Mesothelial cell of epicardium (in vitro differentiated cells): ENCODE data around the gene ENTPD5. TPM values are rescaled to one million over a fixed set of nuclear protein-coding genes. Genes with fewer than 3 reads are reported as not detected.

Experiments used
- DNase-seq, 2 experiments: peaks; one replicate each; pipeline ENCODE4 v3.0.0; 2021; ENCODE audit warnings: low spot score in 2 of 2; ENCODE audit not compliant: unreplicated experiment in 2 of 2
- H3K27ac Mint-ChIP-seq: 2 replicates; pipeline ENCODE4 v1.8.0; 2021; ENCODE audit warnings: mixed read lengths
- H3K27me3 Mint-ChIP-seq: 2 replicates; pipeline ENCODE4 v1.8.0; 2021; ENCODE audit warnings: low read depth, mixed read lengths
- H3K36me3 Mint-ChIP-seq: 2 replicates; pipeline ENCODE4 v1.8.0; 2021; ENCODE audit warnings: mixed read lengths
- H3K4me1 Mint-ChIP-seq: 2 replicates; pipeline ENCODE4 v1.8.0; 2021; ENCODE audit warnings: mixed read lengths
- H3K4me3 Mint-ChIP-seq: 2 replicates; pipeline ENCODE4 v1.8.0; 2021; ENCODE audit warnings: mild to moderate bottlenecking, moderate library complexity, mixed read lengths
- H3K9me3 Mint-ChIP-seq: 2 replicates; pipeline ENCODE4 v1.8.0; 2021; ENCODE audit warnings: mixed read lengths
- total RNA-seq: library from RNA; stranded (reverse); gene quantifications from 3 replicates; pipeline ENCODE4 v1.2.1, GENCODE V29; 2021
- TF ChIP-seq, protein P1 (sequence below): fragments of 200-600 bp; sonication (generic); IDR thresholded peaks from one replicate; pipeline ENCODE4 v1.5.0; 2021; ENCODE audit warnings: antibody characterized with exemption; ENCODE audit not compliant: unreplicated experiment

ENTPD5 gene
- total RNA-seq, 1 donor from 2014 or later, result 16.2 TPM

- H3K9me3 Mint-ChIP-seq, result no peaks in the 10 kb centered on the region
- no peaks in the 10 kb centered on the region for H3K27me3 Mint-ChIP-seq
- no peak for DNase-seq
- no peak overlapping the region for H3K27ac Mint-ChIP-seq
- peaks cover 12% of the 10 kb centered on the region for H3K36me3 Mint-ChIP-seq
- no peaks in the 10 kb centered on the region for H3K4me1 Mint-ChIP-seq
- TF ChIP-seq, protein P1, sequence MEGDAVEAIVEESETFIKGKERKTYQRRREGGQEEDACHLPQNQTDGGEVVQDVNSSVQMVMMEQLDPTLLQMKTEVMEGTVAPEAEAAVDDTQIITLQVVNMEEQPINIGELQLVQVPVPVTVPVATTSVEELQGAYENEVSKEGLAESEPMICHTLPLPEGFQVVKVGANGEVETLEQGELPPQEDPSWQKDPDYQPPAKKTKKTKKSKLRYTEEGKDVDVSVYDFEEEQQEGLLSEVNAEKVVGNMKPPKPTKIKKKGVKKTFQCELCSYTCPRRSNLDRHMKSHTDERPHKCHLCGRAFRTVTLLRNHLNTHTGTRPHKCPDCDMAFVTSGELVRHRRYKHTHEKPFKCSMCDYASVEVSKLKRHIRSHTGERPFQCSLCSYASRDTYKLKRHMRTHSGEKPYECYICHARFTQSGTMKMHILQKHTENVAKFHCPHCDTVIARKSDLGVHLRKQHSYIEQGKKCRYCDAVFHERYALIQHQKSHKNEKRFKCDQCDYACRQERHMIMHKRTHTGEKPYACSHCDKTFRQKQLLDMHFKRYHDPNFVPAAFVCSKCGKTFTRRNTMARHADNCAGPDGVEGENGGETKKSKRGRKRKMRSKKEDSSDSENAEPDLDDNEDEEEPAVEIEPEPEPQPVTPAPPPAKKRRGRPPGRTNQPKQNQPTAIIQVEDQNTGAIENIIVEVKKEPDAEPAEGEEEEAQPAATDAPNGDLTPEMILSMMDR, result no peak
- no peak overlapping the region for H3K4me3 Mint-ChIP-seq
These were observed 50.2 kb downstream of the ENTPD5 start for GRCh38 chr14:73968885-73969284.

DNA sequence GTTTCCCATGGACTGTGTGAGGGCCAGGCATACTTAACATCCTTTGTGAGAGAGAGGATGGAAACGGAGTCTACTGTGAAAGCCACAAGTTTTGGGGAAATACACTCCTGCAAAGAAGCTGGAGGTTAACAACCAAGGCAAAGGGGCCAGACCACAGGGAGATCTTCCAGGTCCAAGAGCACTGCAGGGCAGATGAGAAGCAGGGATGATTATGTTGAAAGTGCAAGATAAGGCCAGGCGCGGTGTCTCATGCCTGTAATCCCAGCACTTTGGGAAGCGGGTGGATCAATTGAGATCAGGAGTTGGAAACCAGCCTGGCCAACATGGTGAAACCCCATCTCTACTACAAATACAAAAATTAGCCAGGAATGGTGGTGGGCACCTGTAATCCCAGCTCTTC lies 53.9 kb downstream of the ENTPD5 start:
- TF ChIP-seq, protein P1, result no peak
- H3K27ac Mint-ChIP-seq, result no peak overlapping the region
- H3K4me1 Mint-ChIP-seq, result no peaks in the 10 kb centered on the region
- DNase-seq, result no peak
- no peak overlapping the region for H3K4me3 Mint-ChIP-seq
- H3K36me3 Mint-ChIP-seq, result peaks cover 27% of the 10 kb centered on the region
- H3K27me3 Mint-ChIP-seq, result no peaks in the 10 kb centered on the region
- no peaks in the 10 kb centered on the region for H3K9me3 Mint-ChIP-seq

GRCh38 chr14:73961192-73961591 lies 57.9 kb downstream of the ENTPD5 start:
- Mint-ChIP-seq H3K27ac (no peak overlapping the region), H3K36me3 (peaks cover 29% of the 10 kb centered on the region), H3K9me3 (no peaks in the 10 kb centered on the region), H3K4me1 (no peaks in the 10 kb centered on the region), H3K4me3 (no peak overlapping the region), H3K27me3 (no peaks in the 10 kb centered on the region)
- TF ChIP-seq, protein P1, result no peak
- no peak for DNase-seq

- Mint-ChIP-seq H3K27ac (no peak overlapping the region), H3K9me3 (no peaks in the 10 kb centered on the region), H3K4me1 (no peaks in the 10 kb centered on the region), H3K36me3 (peaks cover 38% of the 10 kb centered on the region), H3K27me3 (no peaks in the 10 kb centered on the region), H3K4me3 (no peak overlapping the region)
- DNase-seq, result no peak
- TF ChIP-seq, protein P1, result no peak
These were observed 60.5 kb downstream of the ENTPD5 start for GRCh38 chr14:73958591-73958990.

DNA sequence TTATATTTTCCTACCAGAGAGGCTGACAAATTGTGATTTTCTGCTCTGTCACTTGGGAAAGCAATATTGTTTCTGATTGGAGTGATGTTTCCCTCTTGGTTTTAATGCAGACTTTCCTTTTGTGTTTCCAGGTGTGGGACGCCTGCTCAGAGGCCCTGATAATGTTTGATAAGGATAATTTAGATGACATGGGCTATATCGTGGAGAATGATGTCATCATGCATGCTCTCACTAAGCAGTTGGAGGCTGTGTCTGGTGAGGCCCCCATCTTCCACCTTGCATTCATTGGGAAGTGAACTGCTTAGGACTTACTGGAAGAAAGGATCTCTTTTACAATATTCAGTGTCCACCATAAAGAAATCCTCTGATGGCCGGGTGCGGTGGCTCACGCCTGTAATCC lies 63.4 kb downstream of the ENTPD5 start:
- Mint-ChIP-seq H3K27ac (no peak overlapping the region), H3K4me3 (no peak overlapping the region)

More for the DNA sequence above, 63.4 kb downstream of the ENTPD5 start:
- H3K36me3 Mint-ChIP-seq, result peaks cover 28% of the 10 kb centered on the region
- TF ChIP-seq, protein P1, result no peak
- peaks cover 5% of the 10 kb centered on the region for H3K4me1 Mint-ChIP-seq
- H3K27me3 Mint-ChIP-seq, result no peaks in the 10 kb centered on the region
- H3K9me3 Mint-ChIP-seq, result no peaks in the 10 kb centered on the region
- DNase-seq, result no peak
